HepG2 (cell line): Measurements from ENCODE around the gene CDR2L. TPM values are rescaled to one million over a fixed set of nuclear protein-coding genes. Genes with fewer than 3 reads are reported as not detected.

Experiments used
- CBFB ChIP-seq: sonication (generic); formaldehyde crosslinking; IDR thresholded peaks from 2 replicates; pipeline ENCODE4 v1.4.0; 2020; ENCODE audit warnings: missing genetic modification reagents
- FOSL1 ChIP-seq: sonication (generic); formaldehyde crosslinking; IDR thresholded peaks from 2 replicates; pipeline ENCODE4 v1.9.0; 2021; ENCODE audit warnings: missing genetic modification reagents, borderline replicate concordance
- GABPB1 ChIP-seq: IDR thresholded peaks from 2 replicates; pipeline ENCODE4 v1.6.1; 2016; ENCODE audit warnings: mild to moderate bottlenecking, missing genetic modification reagents, moderate library complexity, missing compliant biosample characterization
- GFI1 ChIP-seq: sonication (generic); formaldehyde crosslinking; IDR thresholded peaks from 2 replicates; pipeline ENCODE4 v1.5.0; 2020; ENCODE audit warnings: missing genetic modification reagents, mild to moderate bottlenecking, borderline replicate concordance
- GLMP ChIP-seq: sonication (generic); formaldehyde crosslinking; IDR thresholded peaks from 2 replicates; pipeline ENCODE4 v1.9.0; 2021; ENCODE audit warnings: missing genetic modification reagents, mild to moderate bottlenecking, borderline replicate concordance
- IRF1 ChIP-seq: sonication (generic); formaldehyde crosslinking; IDR thresholded peaks from 2 replicates; pipeline ENCODE4 v1.4.0; 2020; ENCODE audit warnings: low read depth, mild to moderate bottlenecking, missing genetic modification reagents
- MTA1 ChIP-seq: sonication (generic); formaldehyde crosslinking; IDR thresholded peaks from 2 replicates; pipeline ENCODE4 v1.4.0; 2020; ENCODE audit warnings: missing genetic modification reagents, mild to moderate bottlenecking, borderline replicate concordance
- NAIF1 ChIP-seq: sonication (generic); formaldehyde crosslinking; IDR thresholded peaks from 2 replicates; pipeline ENCODE4 v1.5.0; 2020; ENCODE audit warnings: mild to moderate bottlenecking, missing genetic modification reagents, borderline replicate concordance
- NCOR1 ChIP-seq: fragments of 200-600 bp; sonication (generic); IDR thresholded peaks from 2 replicates; pipeline ENCODE4 v1.7.0; 2017; ENCODE audit warnings: antibody characterized with exemption, low read length, borderline replicate concordance
- RARA ChIP-seq: IDR thresholded peaks from 2 replicates; pipeline ENCODE4 v1.6.1; 2016; ENCODE audit warnings: missing genetic modification reagents, missing compliant biosample characterization
- SMAD1 ChIP-seq: sonication (generic); formaldehyde crosslinking; IDR thresholded peaks from 2 replicates; pipeline ENCODE4 v1.4.0; 2020; ENCODE audit warnings: missing genetic modification reagents, low read depth, mild to moderate bottlenecking, borderline replicate concordance
- SMYD3 ChIP-seq: sonication (generic); formaldehyde crosslinking; IDR thresholded peaks from 2 replicates; pipeline ENCODE4 v1.8.1; 2023; ENCODE audit warnings: mild to moderate bottlenecking, missing genetic modification reagents
- STAG1 ChIP-seq: sonication (generic); formaldehyde crosslinking; IDR thresholded peaks from 2 replicates; pipeline ENCODE4 v1.4.0; 2020; ENCODE audit warnings: missing genetic modification reagents
- WIZ ChIP-seq: sonication (generic); formaldehyde crosslinking; IDR thresholded peaks from 2 replicates; pipeline ENCODE4 v1.5.1; 2020; ENCODE audit warnings: mild to moderate bottlenecking, missing genetic modification reagents
- ZBTB7B ChIP-seq: sonication (generic); formaldehyde crosslinking; IDR thresholded peaks from 2 replicates; pipeline ENCODE4 v1.4.0; 2020; ENCODE audit warnings: missing genetic modification reagents
- ZFP82 ChIP-seq: sonication (generic); formaldehyde crosslinking; IDR thresholded peaks from 2 replicates; pipeline ENCODE4 v1.5.1; 2020; ENCODE audit warnings: mild to moderate bottlenecking, missing genetic modification reagents, borderline replicate concordance
- ZNF101 ChIP-seq: sonication (generic); formaldehyde crosslinking; IDR thresholded peaks from 2 replicates; pipeline ENCODE4 v1.4.0; 2020; ENCODE audit warnings: mild to moderate bottlenecking, low read depth, missing genetic modification reagents, borderline replicate concordance
- ZNF30 ChIP-seq: sonication (generic); formaldehyde crosslinking; IDR thresholded peaks from 2 replicates; pipeline ENCODE4 v1.5.0; 2020; ENCODE audit warnings: mild to moderate bottlenecking, missing genetic modification reagents
- ZNF512 ChIP-seq: sonication (generic); formaldehyde crosslinking; IDR thresholded peaks from 2 replicates; pipeline ENCODE4 v1.4.0; 2020; ENCODE audit warnings: mild to moderate bottlenecking, missing genetic modification reagents
- ZNF609 ChIP-seq: sonication (generic); formaldehyde crosslinking; IDR thresholded peaks from 2 replicates; pipeline ENCODE4 v1.4.0; 2020; ENCODE audit warnings: mild to moderate bottlenecking, missing genetic modification reagents, borderline replicate concordance
- polyA plus RNA-seq, 8 experiments: library from polyadenylated mRNA; depleted of rRNA in 3 of 8; stranded (reverse) in 7 of 8; unstranded in 1 of 8; fragments of >200 nt; fragmentation: Illumina TruSeq in 4 of 8; extraction: Trizol in 4 of 8; gene quantifications; 2 replicates each; pipeline versions ENCODE4 v1.2.1 to v1.2.3, GENCODE V29; 2011 to 2016; ENCODE audit warnings: low read depth in 4 of 8, missing spikeins in 1 of 8, mixed read lengths in 1 of 8; ENCODE audit not compliant: insufficient read depth in 1 of 8
- total RNA-seq, 5 experiments: library from RNA; depleted of rRNA; stranded (reverse); fragments of >200 nt; fragmentation: Illumina TruSeq; extraction: Trizol; gene quantifications; 2 replicates each; pipeline ENCODE4 v1.2.3, GENCODE V29; 2016; ENCODE audit warnings: low read depth in 1 of 5

The CDR2L gene
- total and polyA plus RNA-seq, 2 of the 13 experiments (the other 11 are each of a cell fraction or from before 2014, with no cell fraction given) = 1.9 to 2.1 TPM

- TF ChIP-seq ZNF512 (CRISPR knock-in tag) (no peak), NCOR1 (no peak), WIZ (CRISPR knock-in tag) (no peak), GABPB1 (peak; percentile 56), MTA1 (CRISPR knock-in tag) (peak; percentile 78; the same call in 1 of the 2 replicates), RARA (no peak), NAIF1 (no peak), GLMP (CRISPR knock-in tag) (no peak), SMYD3 (CRISPR knock-in tag) (0 out of 2 replicates have a peak, but pooled peaks have one; percentile 59), ZNF101 (0 out of 2 replicates have a peak, but pooled peaks have one; percentile 25), ZNF30 (CRISPR knock-in tag) (no peak), IRF1 (CRISPR knock-in tag) (no peak), ZFP82 (CRISPR knock-in tag) (no peak), CBFB (CRISPR knock-in tag) (peak; percentile 49; the same call in 1 of the 2 replicates), ZNF609 (peak; percentile 48), ZBTB7B (CRISPR knock-in tag) (peak; percentile 77; the same call in 1 of the 2 replicates), SMAD1 (CRISPR knock-in tag) (no peak), FOSL1 (CRISPR knock-in tag) (no peak), STAG1 (CRISPR knock-in tag) (peak; percentile 77), GFI1 (CRISPR knock-in tag) (no peak)
These were observed 26.7 kb upstream of the CDR2L start (continued) for GRCh38 chr17:74960570-74961342.
